EH (cell line): ENCODE data around the gene PPP1R9A.

Source experiments
- DNase-seq: peaks from one replicate; pipeline ENCODE4 v3.0.0-alpha.2; 2015; ENCODE audit warnings: low read depth

Gene PPP1R9A

GRCh38 chr7:95035295-95035694, 127.9 kb downstream of the PPP1R9A start:
- DNase-seq = no peak

GRCh38 chr7:95041031-95041430, 133.6 kb downstream of the PPP1R9A start:
- DNase-seq = no peak

- DNase-seq = peak; percentile 22
Measured at GRCh38 chr7:95045236-95045923, 138.0 kb downstream of the PPP1R9A start.

GRCh38 chr7:95046494-95047240, 139.3 kb downstream of the PPP1R9A start:
- no peak for DNase-seq

GRCh38 chr7:95047291-95047690, 139.9 kb downstream of the PPP1R9A start:
- DNase-seq = no peak

GRCh38 chr7:95052566-95053094, 145.2 kb downstream of the PPP1R9A start:
- no peak for DNase-seq

- no peak for DNase-seq
Measured at GRCh38 chr7:95054386-95054785, 147.0 kb downstream of the PPP1R9A start.

GRCh38 chr7:95055295-95055694, 147.9 kb downstream of the PPP1R9A start:
- DNase-seq = no peak

GRCh38 chr7:95056107-95056739, 148.8 kb downstream of the PPP1R9A start:
- DNase-seq = no peak

- no peak for DNase-seq
Measured at GRCh38 chr7:95056901-95057300, 149.5 kb downstream of the PPP1R9A start.

GRCh38 chr7:95059842-95060313, 152.5 kb downstream of the PPP1R9A start:
- no peak for DNase-seq

GRCh38 chr7:95062901-95063300, 155.5 kb downstream of the PPP1R9A start:
- DNase-seq = no peak

- peak; percentile 55 for DNase-seq
Measured at GRCh38 chr7:95066737-95067530, 159.5 kb downstream of the PPP1R9A start.

- no peak for DNase-seq
Measured at GRCh38 chr7:95088536-95089215, 181.3 kb downstream of the PPP1R9A start.

GRCh38 chr7:95089414-95090315, 182.3 kb downstream of the PPP1R9A start:
- DNase-seq = no peak

- no peak for DNase-seq
Measured at GRCh38 chr7:95092324-95092723, 184.9 kb downstream of the PPP1R9A start.

GRCh38 chr7:95095259-95095965, 188.0 kb downstream of the PPP1R9A start:
- DNase-seq = no peak

- DNase-seq = no peak
Measured at GRCh38 chr7:95095966-95096540, 188.7 kb downstream of the PPP1R9A start.

- no peak for DNase-seq
Measured at GRCh38 chr7:95097291-95097690, 189.9 kb downstream of the PPP1R9A start.
